ENCODE data around the gene AGBL2.
A peak's percentile ranks its signal among the peaks of the same experiment; 100 is the strongest.
"Not testable (repeated sequence)": the region's sequence is repeated elsewhere in the genome, so short reads cannot be mapped to it uniquely, and the experiment has no call there.

The AGBL2 gene

GRCh38 chr11:47716692-47717091 is 1.5 kb upstream of the AGBL2 start:
- H3K4me3 ChIP-seq (ENCODE audit: low read depth, low read length): no peak overlapping the region
- TF ChIP-seq CTCF (IDR thresholded peaks at IDR 0.05; ENCODE audit: borderline replicate concordance, insufficient read depth, low read depth, low read length): no peak

GRCh38 chr11:47714554-47715081 is 551 bp downstream of the AGBL2 start:
- no peak for TF ChIP-seq CTCF (IDR thresholded peaks at IDR 0.05; ENCODE audit: borderline replicate concordance, insufficient read depth, low read depth, low read length)

GRCh38 chr11:47711816-47712215 is 3.4 kb downstream of the AGBL2 start:
- H3K4me3 ChIP-seq (ENCODE audit: low read depth, low read length): no peak overlapping the region
- no peak for TF ChIP-seq CTCF (IDR thresholded peaks at IDR 0.05; ENCODE audit: borderline replicate concordance, insufficient read depth, low read depth, low read length)

More at GRCh38 chr11:47714554-47715081, 551 bp downstream of the AGBL2 start:
- peak overlapping the region; percentile 47 for H3K4me3 ChIP-seq (ENCODE audit: low read depth, low read length)

- H3K4me3 ChIP-seq (ENCODE audit: low read depth, low read length): no peak overlapping the region
- TF ChIP-seq CTCF (IDR thresholded peaks at IDR 0.05; ENCODE audit: borderline replicate concordance, insufficient read depth, low read depth, low read length): no peak
These were observed 3.9 kb downstream of the AGBL2 start for GRCh38 chr11:47711225-47711624.

- H3K4me3 ChIP-seq (ENCODE audit: low read depth, low read length): not testable (repeated sequence)
These were observed 7.8 kb downstream of the AGBL2 start for GRCh38 chr11:47707275-47707786.

- TF ChIP-seq CTCF (IDR thresholded peaks at IDR 0.05; ENCODE audit: borderline replicate concordance, insufficient read depth, low read depth, low read length): no peak
- no peak overlapping the region for H3K4me3 ChIP-seq (ENCODE audit: low read depth, low read length)
These were observed 9.4 kb downstream of the AGBL2 start for GRCh38 chr11:47705721-47706120.

- TF ChIP-seq CTCF (IDR thresholded peaks at IDR 0.05; ENCODE audit: borderline replicate concordance, insufficient read depth, low read depth, low read length): no peak
- H3K4me3 ChIP-seq (ENCODE audit: low read depth, low read length): no peak overlapping the region
These were observed 23.2 kb downstream of the AGBL2 start for GRCh38 chr11:47691979-47692378.
